GM23338 (cell line): ENCODE results near the gene PBX3. TPM values are rescaled to one million over a fixed set of nuclear protein-coding genes. Genes with fewer than 3 reads are reported as not detected.
A peak's percentile ranks its signal among the peaks of the same experiment; 100 is the strongest.
"Not testable (repeated sequence)": the region's sequence is repeated elsewhere in the genome, so short reads cannot be mapped to it uniquely, and the experiment has no call there.

Experiments used
- ATAC-seq: fragments of 200-7000 bp; cut with Tn5 transposase; 3 replicates; pipeline ENCODE4 v1.9.1; 2020
- DNase-seq: peaks from one replicate; pipeline ENCODE4 v3.0.0-alpha.2; 2015; ENCODE audit warnings: low spot score
- H2AFZ ChIP-seq: fragments of 200-600 bp; sonication (generic); 2 replicates; pipeline ENCODE4 v1.8.0; 2016; ENCODE audit warnings: antibody characterized with exemption, mild to moderate bottlenecking, moderate library complexity
- H3F3A ChIP-seq: fragments of 200-600 bp; sonication (generic); replicated peaks from 2 replicates; pipeline ENCODE4 v1.8.0; 2017; ENCODE audit warnings: antibody characterized with exemption, mixed run types, low read depth
- H3K27ac ChIP-seq: fragments of 200-600 bp; sonication (generic); 2 replicates; pipeline ENCODE4 v1.6.1; 2016; ENCODE audit warnings: low read depth
- H3K27me3 ChIP-seq: fragments of 200-600 bp; sonication (generic); 2 replicates; pipeline ENCODE4 v1.8.0; 2016; ENCODE audit warnings: mild to moderate bottlenecking, mixed run types, moderate library complexity; ENCODE audit not compliant: insufficient read depth
- H3K36me3 ChIP-seq: fragments of 200-600 bp; sonication (generic); 2 replicates; pipeline ENCODE4 v1.8.0; 2016; ENCODE audit warnings: mild to moderate bottlenecking; ENCODE audit not compliant: insufficient read depth
- H3K4me1 ChIP-seq: fragments of 200-600 bp; sonication (generic); 2 replicates; pipeline ENCODE4 v1.8.0; 2016; ENCODE audit warnings: mild to moderate bottlenecking, moderate library complexity; ENCODE audit not compliant: insufficient read depth
- H3K4me2 ChIP-seq: fragments of 200-600 bp; sonication (generic); 2 replicates; pipeline ENCODE4 v1.7.1; 2017; ENCODE audit warnings: mixed run types
- H3K4me3 ChIP-seq: fragments of 200-600 bp; sonication (generic); 2 replicates; pipeline ENCODE4 v1.6.1; 2016; ENCODE audit warnings: mixed run types
- H3K79me2 ChIP-seq: fragments of 200-600 bp; sonication (generic); replicated peaks from 2 replicates; pipeline ENCODE4 v1.8.0; 2017; ENCODE audit warnings: mild to moderate bottlenecking; ENCODE audit not compliant: insufficient read depth
- H3K9me2 ChIP-seq: fragments of 200-600 bp; sonication (generic); 2 replicates; pipeline ENCODE4 v1.8.0; 2017; ENCODE audit not compliant: insufficient read depth
- H4K20me1 ChIP-seq: fragments of 200-600 bp; sonication (generic); replicated peaks from 2 replicates; pipeline ENCODE4 v1.8.0; 2017; ENCODE audit warnings: mild to moderate bottlenecking; ENCODE audit not compliant: insufficient read depth
- H3K27ac Mint-ChIP-seq: 2 replicates; pipeline ENCODE4 v1.8.0; 2020; ENCODE audit warnings: inconsistent platforms, mild to moderate bottlenecking, moderate library complexity, mixed read lengths
- H3K27me3 Mint-ChIP-seq: 3 replicates; pipeline ENCODE4 v1.8.0; 2022; ENCODE audit warnings: low read depth, mild to moderate bottlenecking, moderate library complexity, mixed read lengths, inconsistent platforms; ENCODE audit not compliant: insufficient read depth, poor library complexity
- H3K36me3 Mint-ChIP-seq: 3 replicates; pipeline ENCODE4 v1.8.0; 2021; ENCODE audit warnings: low read depth, mild to moderate bottlenecking, inconsistent platforms, moderate library complexity, mixed read lengths
- H3K4me1 Mint-ChIP-seq: 3 replicates; pipeline ENCODE4 v1.8.0; 2020; ENCODE audit warnings: mild to moderate bottlenecking, inconsistent platforms, mixed read lengths
- H3K4me3 Mint-ChIP-seq: 3 replicates; pipeline ENCODE4 v1.8.0; 2021; ENCODE audit warnings: moderate library complexity, mild to moderate bottlenecking, inconsistent platforms, mixed read lengths
- H3K9me3 Mint-ChIP-seq: 3 replicates; pipeline ENCODE4 v1.8.0; 2020; ENCODE audit warnings: moderate library complexity, mild to moderate bottlenecking, inconsistent platforms, mixed read lengths
- CREB1 ChIP-seq: fragments of 250-450 bp; sonication (Bioruptor Pico); IDR thresholded peaks from 2 replicates; pipeline ENCODE4 v1.5.0; 2020; ENCODE audit warnings: low read depth, mild to moderate bottlenecking, moderate library complexity
- ETS1 ChIP-seq: IDR thresholded peaks from 2 replicates; pipeline ENCODE4 v1.6.1; 2016; ENCODE audit warnings: antibody characterized with exemption
- EZH2 ChIP-seq: fragments of 200-600 bp; sonication (generic); IDR thresholded peaks from one replicate; pipeline ENCODE4 v1.8.0; 2017; ENCODE audit warnings: antibody characterized with exemption, mild to moderate bottlenecking, low read depth; ENCODE audit not compliant: unreplicated experiment
- JUNB ChIP-seq: IDR thresholded peaks from one replicate; pipeline ENCODE4 v1.6.1; 2016; ENCODE audit warnings: antibody characterized with exemption; ENCODE audit not compliant: unreplicated experiment
- POLR2AphosphoS5 ChIP-seq: IDR thresholded peaks from 2 replicates; pipeline ENCODE4 v1.6.1; 2016; ENCODE audit warnings: antibody characterized with exemption, low read depth
- REST ChIP-seq: IDR thresholded peaks from one replicate; pipeline ENCODE4 v1.6.1; 2018; ENCODE audit warnings: antibody characterized with exemption; ENCODE audit not compliant: unreplicated experiment
- STAT1 ChIP-seq: IDR thresholded peaks from one replicate; pipeline ENCODE4 v1.6.1; 2016; ENCODE audit warnings: antibody characterized with exemption; ENCODE audit not compliant: unreplicated experiment
- ZNF114 ChIP-seq: fragments of 250-450 bp; sonication (Bioruptor Pico); IDR thresholded peaks from 2 replicates; pipeline ENCODE4 v1.5.0; 2020; ENCODE audit warnings: mild to moderate bottlenecking, moderate library complexity
- ZNF331 ChIP-seq: fragments of 250-450 bp; sonication (Bioruptor Pico); IDR thresholded peaks from 2 replicates; pipeline ENCODE4 v1.5.0; 2020; ENCODE audit warnings: low read depth, mild to moderate bottlenecking, moderate library complexity
- ZNF462 ChIP-seq: fragments of 250-450 bp; sonication (Bioruptor Pico); IDR thresholded peaks from 2 replicates; pipeline ENCODE4 v1.5.0; 2020; ENCODE audit warnings: mild to moderate bottlenecking, moderate library complexity
- polyA plus RNA-seq: library from polyadenylated mRNA; unstranded; fragments of >200 nt; fragmentation: Nextera tagmentation; extraction: Ambion mirVana; gene quantifications from 2 replicates; pipeline ENCODE4 v1.2.1, GENCODE V29; 2016
- total RNA-seq: library from RNA; depleted of rRNA; stranded (reverse); fragments of >200 nt; shearing (Covaris generic); gene quantifications from 2 replicates; pipeline ENCODE4 v1.2.3, GENCODE V29; 2014

Gene PBX3
- total and polyA plus RNA-seq, 2 experiments from 2014 or later: 28.9 to 50.5 TPM

- 0 out of 2 replicates have a peak overlapping the region, but pooled peaks have one; percentile 20 for H3K27ac Mint-ChIP-seq
- not testable (repeated sequence) for H3K9me2 ChIP-seq, H3K27me3 Mint-ChIP-seq, H3K27me3 ChIP-seq, H3K4me1 Mint-ChIP-seq, DNase-seq, H3K4me1 ChIP-seq, H3K9me3 Mint-ChIP-seq, H3K36me3 ChIP-seq, ATAC-seq, H3K27ac ChIP-seq, H3K36me3 Mint-ChIP-seq, H3K4me2 ChIP-seq, H3F3A ChIP-seq, H2AFZ ChIP-seq, H3K4me3 ChIP-seq, H3K4me3 Mint-ChIP-seq
- Histone ChIP-seq H3K79me2 (peaks cover 65% of the 10 kb centered on the region), H4K20me1 (peaks cover 11% of the 10 kb centered on the region; the same call in 1 of the 2 replicates)
Observed at GRCh38 chr9:125823874-125824406, 76.8 kb downstream of the PBX3 start.

GRCh38 chr9:125825762-125826161 lies 78.6 kb downstream of the PBX3 start:
- Histone ChIP-seq H3K4me2 (no peak overlapping the region), H3K4me1 (no peaks in the 10 kb centered on the region), H3K79me2 (peaks cover 76% of the 10 kb centered on the region), H3K27ac (no peak overlapping the region), H2AFZ (no peak overlapping the region), H4K20me1 (peaks cover 11% of the 10 kb centered on the region; the same call in 1 of the 2 replicates), H3K9me2 (no peaks in the 10 kb centered on the region), H3K27me3 (no peaks in the 10 kb centered on the region), H3K36me3 (no peaks in the 10 kb centered on the region), H3K4me3 (no peak overlapping the region), H3F3A (no peaks in the 10 kb centered on the region)
- no peak for DNase-seq
- Mint-ChIP-seq H3K36me3 (no peaks in the 10 kb centered on the region), H3K9me3 (no peaks in the 10 kb centered on the region), H3K4me3 (no peak overlapping the region), H3K27me3 (peaks cover 2% of the 10 kb centered on the region), H3K27ac (no peak overlapping the region), H3K4me1 (no peaks in the 10 kb centered on the region)
- no peak for ATAC-seq
- TF ChIP-seq REST (no peak), EZH2 (no peak), POLR2AphosphoS5 (no peak), CREB1 (CRISPR knock-in tag) (no peak), ZNF114 (CRISPR knock-in tag) (no peak), ETS1 (no peak), ZNF331 (CRISPR knock-in tag) (no peak), JUNB (no peak), ZNF462 (CRISPR knock-in tag) (no peak), STAT1 (no peak)
